Measurements from ENCODE around the gene TRPC6.

The TRPC6 gene

GRCh38 chr11:101586965-101587364 is 3.2 kb upstream of the TRPC6 start:
- H3K79me2 ChIP-seq (ENCODE audit: insufficient read depth, low read length) = no peaks in the 10 kb centered on the region
- TF ChIP-seq, protein P1, sequence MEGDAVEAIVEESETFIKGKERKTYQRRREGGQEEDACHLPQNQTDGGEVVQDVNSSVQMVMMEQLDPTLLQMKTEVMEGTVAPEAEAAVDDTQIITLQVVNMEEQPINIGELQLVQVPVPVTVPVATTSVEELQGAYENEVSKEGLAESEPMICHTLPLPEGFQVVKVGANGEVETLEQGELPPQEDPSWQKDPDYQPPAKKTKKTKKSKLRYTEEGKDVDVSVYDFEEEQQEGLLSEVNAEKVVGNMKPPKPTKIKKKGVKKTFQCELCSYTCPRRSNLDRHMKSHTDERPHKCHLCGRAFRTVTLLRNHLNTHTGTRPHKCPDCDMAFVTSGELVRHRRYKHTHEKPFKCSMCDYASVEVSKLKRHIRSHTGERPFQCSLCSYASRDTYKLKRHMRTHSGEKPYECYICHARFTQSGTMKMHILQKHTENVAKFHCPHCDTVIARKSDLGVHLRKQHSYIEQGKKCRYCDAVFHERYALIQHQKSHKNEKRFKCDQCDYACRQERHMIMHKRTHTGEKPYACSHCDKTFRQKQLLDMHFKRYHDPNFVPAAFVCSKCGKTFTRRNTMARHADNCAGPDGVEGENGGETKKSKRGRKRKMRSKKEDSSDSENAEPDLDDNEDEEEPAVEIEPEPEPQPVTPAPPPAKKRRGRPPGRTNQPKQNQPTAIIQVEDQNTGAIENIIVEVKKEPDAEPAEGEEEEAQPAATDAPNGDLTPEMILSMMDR (conservative IDR thresholded peaks at IDR 0.05; ENCODE audit: low read length) = no peak
- no peak for TF ChIP-seq EZH2phosphoT487 (IDR thresholded peaks at IDR 0.05; ENCODE audit: borderline replicate concordance)
- no peaks in the 10 kb centered on the region for H3K36me3 ChIP-seq (ENCODE audit: insufficient read depth, low read length)
- no peaks in the 10 kb centered on the region for H3K9me3 ChIP-seq (ENCODE audit: insufficient read depth, low read depth, low read length)
- H4K20me1 ChIP-seq (ENCODE audit: insufficient read depth, low read length, poor library complexity, severe bottlenecking) = no peaks in the 10 kb centered on the region
- no peaks in the 10 kb centered on the region for H3F3A ChIP-seq (ENCODE audit: low read depth)
- no peaks in the 10 kb centered on the region for H3K4me1 ChIP-seq (ENCODE audit: insufficient read depth, low read length, poor library complexity, severe bottlenecking)
- no peaks in the 10 kb centered on the region for H3K9me2 ChIP-seq (replicated peaks; ENCODE audit: low read depth, low read length)
- H3K27me3 ChIP-seq (ENCODE audit: insufficient read depth, low read length, poor library complexity, severe bottlenecking) = no peaks in the 10 kb centered on the region
- H3K4me2 ChIP-seq (ENCODE audit: low read depth, low read length, poor library complexity, severe bottlenecking) = no peak overlapping the region
- no peak overlapping the region for H3K9ac ChIP-seq (ENCODE audit: low read depth, low read length, poor library complexity, severe bottlenecking)
- H3K4me3 ChIP-seq (ENCODE audit: low read length, poor library complexity, severe bottlenecking) = no peak overlapping the region
- H2AFZ ChIP-seq (ENCODE audit: low read length) = no peak overlapping the region

- H4K20me1 ChIP-seq (ENCODE audit: insufficient read depth, low read length, poor library complexity, severe bottlenecking) = no peaks in the 10 kb centered on the region
- no peaks in the 10 kb centered on the region for H3K36me3 ChIP-seq (ENCODE audit: insufficient read depth, low read length)
- no peak overlapping the region for H3K4me3 ChIP-seq (ENCODE audit: low read length, poor library complexity, severe bottlenecking)
- no peak for TF ChIP-seq EZH2phosphoT487 (IDR thresholded peaks at IDR 0.05; ENCODE audit: borderline replicate concordance)
- TF ChIP-seq, protein P1 (conservative IDR thresholded peaks at IDR 0.05; ENCODE audit: low read length) = no peak
- no peak overlapping the region for H3K9ac ChIP-seq (ENCODE audit: low read depth, low read length, poor library complexity, severe bottlenecking)
- no peaks in the 10 kb centered on the region for H3K9me2 ChIP-seq (replicated peaks; ENCODE audit: low read depth, low read length)
- no peak overlapping the region for H2AFZ ChIP-seq (ENCODE audit: low read length)
- no peak overlapping the region for H3K4me2 ChIP-seq (ENCODE audit: low read depth, low read length, poor library complexity, severe bottlenecking)
- H3K27me3 ChIP-seq (ENCODE audit: insufficient read depth, low read length, poor library complexity, severe bottlenecking) = no peaks in the 10 kb centered on the region
- no peaks in the 10 kb centered on the region for H3K4me1 ChIP-seq (ENCODE audit: insufficient read depth, low read length, poor library complexity, severe bottlenecking)
- no peaks in the 10 kb centered on the region for H3K9me3 ChIP-seq (ENCODE audit: insufficient read depth, low read depth, low read length)
- no peaks in the 10 kb centered on the region for H3K79me2 ChIP-seq (ENCODE audit: insufficient read depth, low read length)
- no peaks in the 10 kb centered on the region for H3F3A ChIP-seq (ENCODE audit: low read depth)
Observed at GRCh38 chr11:101584655-101585054, 848 bp upstream of the TRPC6 start.

DNA sequence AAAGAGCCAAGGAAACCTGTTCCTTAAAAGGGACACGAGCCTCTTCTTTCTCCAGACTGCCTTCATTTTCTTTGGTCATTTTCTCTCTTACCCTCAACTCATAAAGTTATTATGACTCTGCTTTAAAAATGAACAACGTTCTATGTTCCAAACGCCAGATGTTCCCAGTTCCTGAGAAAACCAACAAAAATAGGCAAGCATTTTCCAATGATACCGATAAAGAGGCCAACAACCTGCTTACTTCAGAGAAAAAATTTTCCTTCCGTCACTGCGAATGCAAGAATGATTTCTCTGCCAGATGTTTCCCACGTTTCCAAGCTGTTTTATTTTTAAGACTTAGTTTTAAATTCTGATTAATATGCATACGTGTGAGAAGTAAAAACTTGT is 315 bp upstream of the TRPC6 start:
- Histone ChIP-seq H3K27me3 (ENCODE audit: insufficient read depth, low read length, poor library complexity, severe bottlenecking) (no peaks in the 10 kb centered on the region), H3K9ac (ENCODE audit: low read depth, low read length, poor library complexity, severe bottlenecking) (no peak overlapping the region)

More for the DNA sequence above, 315 bp upstream of the TRPC6 start:
- H4K20me1 ChIP-seq (ENCODE audit: insufficient read depth, low read length, poor library complexity, severe bottlenecking) = no peaks in the 10 kb centered on the region
- H3K4me2 ChIP-seq (ENCODE audit: low read depth, low read length, poor library complexity, severe bottlenecking) = no peak overlapping the region
- H3K9me3 ChIP-seq (ENCODE audit: insufficient read depth, low read depth, low read length) = no peaks in the 10 kb centered on the region
- H3K4me1 ChIP-seq (ENCODE audit: insufficient read depth, low read length, poor library complexity, severe bottlenecking) = no peaks in the 10 kb centered on the region
- no peaks in the 10 kb centered on the region for H3F3A ChIP-seq (ENCODE audit: low read depth)
- no peaks in the 10 kb centered on the region for H3K79me2 ChIP-seq (ENCODE audit: insufficient read depth, low read length)
- H3K36me3 ChIP-seq (ENCODE audit: insufficient read depth, low read length) = no peaks in the 10 kb centered on the region
- no peaks in the 10 kb centered on the region for H3K9me2 ChIP-seq (replicated peaks; ENCODE audit: low read depth, low read length)
- no peak overlapping the region for H3K4me3 ChIP-seq (ENCODE audit: low read length, poor library complexity, severe bottlenecking)
- H2AFZ ChIP-seq (ENCODE audit: low read length) = no peak overlapping the region
- TF ChIP-seq, protein P1 (conservative IDR thresholded peaks at IDR 0.05; ENCODE audit: low read length) = no peak
- no peak for TF ChIP-seq EZH2phosphoT487 (IDR thresholded peaks at IDR 0.05; ENCODE audit: borderline replicate concordance)
